ENCODE measurements around the gene RRBP1.
A peak's percentile ranks its signal among the peaks of the same experiment; 100 is the strongest.

RRBP1 gene

GRCh38 chr20:17683218-17684076, 1.4 kb upstream of the RRBP1 start:
- no peak for DNase-seq (ENCODE audit: low read depth)

DNA sequence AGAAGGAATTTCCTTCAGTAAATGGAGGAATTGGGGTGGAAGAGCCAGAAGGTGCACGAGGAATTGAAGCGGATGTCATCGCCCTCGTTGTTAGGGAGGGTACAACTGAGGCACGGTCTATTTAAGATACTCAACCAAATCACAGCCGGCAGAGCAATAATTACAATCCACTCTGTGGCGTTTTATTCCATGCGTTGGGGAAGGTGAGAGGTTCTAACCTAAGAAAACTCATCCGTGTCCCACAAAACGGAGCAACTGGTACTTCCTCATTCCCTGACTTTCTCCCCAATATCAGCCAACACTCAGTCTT, 802 bp upstream of the RRBP1 start:
- DNase-seq (ENCODE audit: low read depth), result no peak

GRCh38 chr20:17681726-17682102, 328 bp downstream of the RRBP1 start:
- no peak for DNase-seq (ENCODE audit: low read depth)

GRCh38 chr20:17680836-17681725, 961 bp downstream of the RRBP1 start:
- DNase-seq (ENCODE audit: low read depth), result peak; percentile 78

GRCh38 chr20:17679941-17680835, 1.9 kb downstream of the RRBP1 start:
- peak; percentile 81 for DNase-seq (ENCODE audit: low read depth)

- no peak for DNase-seq (ENCODE audit: low read depth)
Observed at GRCh38 chr20:17678886-17679285, 3.2 kb downstream of the RRBP1 start.

GRCh38 chr20:17678295-17678694, 3.7 kb downstream of the RRBP1 start:
- no peak for DNase-seq (ENCODE audit: low read depth)

- DNase-seq (ENCODE audit: low read depth), result peak; percentile 33
Observed at GRCh38 chr20:17676942-17677341, 5.1 kb downstream of the RRBP1 start.

- no peak for DNase-seq (ENCODE audit: low read depth)
Observed at GRCh38 chr20:17676378-17676759, 5.7 kb downstream of the RRBP1 start.

DNA sequence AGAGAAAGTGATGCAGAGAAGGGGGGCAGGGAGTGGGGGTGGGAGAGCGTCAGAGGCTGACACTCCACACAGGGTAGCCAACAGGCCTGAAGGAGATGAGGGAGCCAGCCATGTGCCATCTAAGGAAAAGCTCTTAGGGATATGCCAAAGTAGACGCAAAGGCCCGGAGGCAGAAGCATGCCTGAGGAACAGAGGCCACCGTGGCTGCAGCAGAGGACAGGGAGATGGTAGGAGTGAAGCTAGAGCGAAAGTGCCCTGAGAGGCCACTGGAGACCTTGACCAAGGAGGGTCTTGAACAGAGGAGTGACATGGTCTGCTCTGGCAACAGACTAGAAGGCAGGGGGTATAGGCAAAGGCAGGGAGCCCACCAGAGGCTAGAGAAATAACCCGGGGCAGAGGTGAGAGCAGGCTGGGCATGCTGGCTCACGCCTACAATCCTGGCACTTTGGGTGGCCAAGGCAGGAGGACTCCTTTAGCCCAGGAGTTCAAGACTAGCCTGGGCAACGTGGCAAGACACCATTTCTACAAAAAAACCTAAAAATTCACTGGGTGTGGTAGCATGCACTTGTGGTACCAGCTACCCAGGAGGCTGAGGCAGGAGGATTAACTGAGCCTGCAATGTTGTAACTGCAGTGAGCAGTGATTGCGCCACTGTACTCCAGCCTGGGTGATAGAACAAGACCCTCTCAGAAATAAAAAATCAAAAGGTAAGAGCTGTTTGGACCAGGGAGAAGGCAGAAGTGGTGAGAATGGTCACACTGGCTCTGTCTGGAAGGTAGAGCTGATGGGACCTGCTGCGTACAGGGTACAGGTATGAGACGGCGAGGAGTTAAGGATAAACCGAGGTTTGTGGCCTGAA, 6.3 kb downstream of the RRBP1 start:
- DNase-seq (ENCODE audit: low read depth), result no peak

DNA sequence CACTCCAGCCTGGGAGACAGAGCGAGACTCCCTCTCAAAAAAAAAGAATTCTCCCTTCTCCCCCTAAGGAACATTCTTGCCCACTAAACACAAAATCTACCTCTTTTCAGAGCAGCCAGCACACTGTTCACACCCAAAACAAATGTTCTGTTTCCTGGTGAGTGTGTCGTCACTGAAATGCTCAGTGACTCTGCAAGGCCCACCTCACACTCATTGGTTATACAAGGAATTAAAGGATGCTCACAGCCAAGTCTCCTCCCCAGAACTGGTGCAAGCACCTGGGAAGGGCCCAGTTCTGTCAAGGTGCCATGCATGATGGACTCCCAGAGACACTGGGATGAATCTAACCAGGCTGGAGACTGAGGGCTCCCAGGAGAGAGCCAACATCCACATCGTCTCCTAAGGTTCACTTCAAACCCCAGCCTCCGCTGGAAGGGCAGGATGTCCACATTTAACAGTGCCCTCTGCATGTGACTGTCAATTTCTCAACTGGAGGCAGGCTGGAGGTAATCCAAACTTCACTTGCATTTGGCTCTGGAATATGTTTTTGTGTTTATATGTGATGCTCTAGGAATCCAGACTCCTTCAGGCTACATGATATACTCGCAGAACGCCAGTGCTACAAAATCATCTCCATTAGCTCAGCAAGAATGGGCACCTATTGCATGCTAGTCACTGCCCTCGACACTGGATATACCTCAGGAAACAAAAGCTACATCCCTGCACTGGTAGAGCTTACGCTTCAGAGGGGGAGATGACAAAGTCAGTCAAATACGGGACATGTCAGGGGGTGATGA, 7.1 kb downstream of the RRBP1 start:
- DNase-seq (ENCODE audit: low read depth), result peak; percentile 94

DNA sequence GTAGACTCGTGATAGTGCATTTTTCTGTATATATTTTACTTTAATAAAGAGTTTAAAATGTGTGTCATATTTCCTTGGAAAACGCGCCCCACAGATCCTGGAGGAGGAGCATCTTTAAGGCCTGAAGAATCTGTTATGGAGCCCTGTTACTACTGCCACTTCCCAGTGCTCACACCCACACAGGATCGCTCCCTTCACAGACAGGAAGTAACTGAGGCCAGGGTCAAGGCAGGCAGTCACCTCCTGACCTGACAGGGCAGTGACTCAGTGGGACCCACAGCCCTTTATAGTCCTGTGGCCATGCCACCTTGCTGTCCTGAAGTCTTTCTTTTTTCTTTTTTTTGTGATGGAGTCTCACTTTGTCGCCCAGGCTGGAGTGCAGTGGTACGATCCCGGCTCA, 9.0 kb downstream of the RRBP1 start:
- DNase-seq (ENCODE audit: low read depth), result no peak

DNA sequence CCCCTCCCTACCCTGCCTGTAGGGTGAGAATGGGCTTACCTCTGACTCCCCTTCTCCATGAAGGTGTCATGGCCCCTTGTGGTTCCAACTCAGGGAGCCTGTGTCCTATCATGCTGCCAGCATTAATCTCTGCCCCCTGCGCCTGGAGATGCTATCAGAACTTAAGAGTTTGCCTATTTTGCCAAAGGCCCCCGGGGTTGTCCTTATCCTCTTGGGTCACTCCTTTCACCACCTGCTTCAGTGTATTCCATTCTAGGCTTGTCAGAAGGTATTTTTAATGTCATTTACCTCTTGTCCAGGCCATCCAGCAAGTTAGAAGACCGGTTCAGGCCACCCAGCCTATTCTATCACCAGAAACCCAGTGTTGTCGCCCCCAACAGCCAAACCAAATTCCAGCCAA, 10.5 kb downstream of the RRBP1 start:
- DNase-seq (ENCODE audit: low read depth), result no peak

DNA sequence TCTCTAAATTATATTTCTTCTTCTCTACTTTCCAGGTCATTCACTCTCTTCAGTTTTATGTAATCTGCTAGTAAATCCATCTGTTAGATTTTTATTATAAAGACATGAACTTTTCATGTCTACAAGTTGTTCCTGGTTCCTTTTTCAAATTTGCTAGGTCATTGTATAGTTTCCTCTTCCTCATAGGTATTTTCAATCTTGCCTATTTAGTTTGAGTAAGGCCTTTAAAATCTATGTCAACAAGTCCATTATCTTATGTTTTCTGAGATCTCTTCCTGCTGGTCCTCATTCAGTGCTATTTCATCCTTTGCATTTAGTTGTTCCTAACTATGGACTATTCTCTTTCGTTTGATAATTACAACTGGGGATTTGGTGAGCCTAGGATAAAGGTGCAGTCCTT, 11.0 kb downstream of the RRBP1 start:
- no peak for DNase-seq (ENCODE audit: low read depth)

DNA sequence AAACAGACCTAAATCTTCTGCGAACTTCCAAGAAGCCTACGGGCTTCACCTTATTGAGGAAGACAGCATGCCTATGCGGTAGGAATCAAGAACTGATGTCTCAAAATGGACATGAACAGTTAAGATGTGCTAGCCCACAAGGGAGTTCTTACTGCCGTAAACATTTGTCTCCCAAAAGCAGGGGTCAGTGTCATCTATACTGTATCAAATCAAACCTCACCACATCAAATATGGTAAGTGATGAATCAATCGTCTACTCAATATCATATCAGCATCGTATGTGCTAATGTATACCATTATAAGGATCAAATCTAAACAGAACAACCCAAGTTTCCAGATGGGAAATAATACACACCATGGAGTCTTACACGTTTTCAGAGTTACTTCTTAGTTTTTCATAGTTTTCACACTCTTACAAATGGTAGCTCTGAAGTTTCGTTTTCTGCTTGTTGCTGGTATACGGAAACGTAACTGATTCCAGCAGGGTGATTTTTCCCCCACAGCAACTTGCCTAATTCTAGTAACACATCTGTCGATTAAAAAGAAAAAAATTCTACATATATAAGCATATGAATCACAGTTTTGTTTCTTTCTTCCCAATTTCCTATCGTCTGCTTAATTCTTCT, 12.6 kb downstream of the RRBP1 start:
- DNase-seq (ENCODE audit: low read depth), result no peak

GRCh38 chr20:17668432-17668831, 13.6 kb downstream of the RRBP1 start:
- DNase-seq (ENCODE audit: low read depth), result no peak

DNA sequence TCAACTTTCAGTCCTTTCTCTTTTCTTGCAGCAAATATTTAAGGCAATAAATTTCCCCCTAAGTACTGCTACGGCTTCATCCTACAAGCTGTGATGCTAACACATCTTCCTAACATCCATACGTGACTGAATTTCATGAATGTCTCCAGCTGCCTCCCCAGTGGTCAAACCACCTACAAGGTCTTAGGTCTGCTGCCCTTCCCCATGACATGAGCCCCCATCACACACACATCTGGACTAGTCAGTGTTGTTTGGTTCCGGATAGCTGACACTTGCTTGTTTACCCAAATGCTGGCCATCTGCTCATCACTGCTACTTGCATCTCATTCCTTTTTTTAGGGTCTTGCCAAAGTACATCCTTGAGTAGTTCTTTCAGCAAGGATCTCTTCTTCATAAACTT, 14.6 kb downstream of the RRBP1 start:
- DNase-seq (ENCODE audit: low read depth), result no peak

GRCh38 chr20:17666481-17666880, 15.6 kb downstream of the RRBP1 start:
- DNase-seq (ENCODE audit: low read depth), result peak; percentile 51

- DNase-seq (ENCODE audit: low read depth), result no peak
Observed at GRCh38 chr20:17665756-17666155, 16.3 kb downstream of the RRBP1 start.

GRCh38 chr20:17664025-17664633, 17.9 kb downstream of the RRBP1 start:
- DNase-seq (ENCODE audit: low read depth), result no peak

Measured in fibroblast of gingiva (primary cell).